ENCODE measurements around the gene SLC28A2.

SLC28A2 gene

DNA sequence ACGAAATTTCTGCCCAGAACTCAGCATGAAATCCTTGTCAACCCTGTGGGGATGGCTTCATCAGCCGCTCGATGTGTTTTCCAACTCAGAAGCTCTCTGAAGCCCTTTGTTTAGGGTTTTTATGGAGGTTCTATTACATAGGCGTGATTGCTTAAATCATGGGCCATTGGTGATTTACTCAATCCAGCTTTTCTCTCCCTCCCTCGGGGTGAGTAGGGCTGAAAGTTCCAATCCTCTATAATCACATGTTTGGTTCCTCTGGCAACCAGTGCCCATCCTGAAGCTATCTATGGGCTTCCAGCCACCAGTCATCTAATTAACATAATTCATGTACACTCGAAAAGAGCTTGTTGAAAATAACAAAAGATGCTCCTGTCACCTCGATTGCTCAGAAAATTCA is 74.7 kb downstream of the SLC28A2 start:
- no peak for DNase-seq
